ENCODE data around the gene ISG20. TPM values are rescaled to one million over a fixed set of nuclear protein-coding genes. Genes with fewer than 3 reads are reported as not detected.

Gene ISG20
- total RNA-seq, 1 experiment from 2014 or later, result 14.9 TPM

DNA sequence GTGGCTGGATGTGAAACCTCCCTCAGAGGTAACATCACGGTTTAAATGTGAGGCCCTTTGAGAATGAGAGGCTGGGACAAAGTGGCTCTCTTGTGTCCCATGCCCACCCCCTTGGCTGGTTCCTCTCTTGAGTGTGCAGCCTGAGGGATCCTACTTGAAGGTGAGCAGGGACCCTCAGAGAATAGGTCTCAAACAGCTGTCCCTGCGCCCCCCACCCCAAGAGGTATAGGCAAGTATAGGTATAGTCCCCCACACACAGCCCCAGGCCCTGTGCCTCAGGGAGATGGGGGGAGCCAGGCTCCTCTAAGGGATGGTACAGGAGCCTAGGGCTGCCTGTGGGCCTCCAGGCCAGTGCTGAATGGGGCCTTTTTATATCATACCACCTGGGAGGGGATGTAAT lies 61.9 kb downstream of the ISG20 start:
- ATAC-seq (no peak), DNase-seq (ENCODE audit: low read depth, low spot score) (no peak)
- TF ChIP-seq, protein P1, sequence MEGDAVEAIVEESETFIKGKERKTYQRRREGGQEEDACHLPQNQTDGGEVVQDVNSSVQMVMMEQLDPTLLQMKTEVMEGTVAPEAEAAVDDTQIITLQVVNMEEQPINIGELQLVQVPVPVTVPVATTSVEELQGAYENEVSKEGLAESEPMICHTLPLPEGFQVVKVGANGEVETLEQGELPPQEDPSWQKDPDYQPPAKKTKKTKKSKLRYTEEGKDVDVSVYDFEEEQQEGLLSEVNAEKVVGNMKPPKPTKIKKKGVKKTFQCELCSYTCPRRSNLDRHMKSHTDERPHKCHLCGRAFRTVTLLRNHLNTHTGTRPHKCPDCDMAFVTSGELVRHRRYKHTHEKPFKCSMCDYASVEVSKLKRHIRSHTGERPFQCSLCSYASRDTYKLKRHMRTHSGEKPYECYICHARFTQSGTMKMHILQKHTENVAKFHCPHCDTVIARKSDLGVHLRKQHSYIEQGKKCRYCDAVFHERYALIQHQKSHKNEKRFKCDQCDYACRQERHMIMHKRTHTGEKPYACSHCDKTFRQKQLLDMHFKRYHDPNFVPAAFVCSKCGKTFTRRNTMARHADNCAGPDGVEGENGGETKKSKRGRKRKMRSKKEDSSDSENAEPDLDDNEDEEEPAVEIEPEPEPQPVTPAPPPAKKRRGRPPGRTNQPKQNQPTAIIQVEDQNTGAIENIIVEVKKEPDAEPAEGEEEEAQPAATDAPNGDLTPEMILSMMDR (IDR thresholded peaks at IDR 0.05), result no peak
- TF ChIP-seq TCF7L2 (IDR thresholded peaks at IDR 0.05; ENCODE audit: low read depth, low read length), result no peak
- TF ChIP-seq POLR2AphosphoS5 (IDR thresholded peaks at IDR 0.05; ENCODE audit: low read depth, low read length), result no peak
- BruUV-seq (replicated peaks), result no TSS peak
- in situ Hi-C loops (cut with HindIII; ENCODE audit: low pct_unique_long_range_greater_than_20kb, low sequenced_read_pairs), result no loop called here
- H3K4me1 ChIP-seq (ENCODE audit: control insufficient read depth, insufficient read depth, low read length), result no peaks in the 10 kb centered on the region
- ChIA-PET CTCF (interaction anchor here (0.5 to 0.6 kb wide), 3 partner anchors 248 to 523 kb away, joined by 4 to 9 read pairs (median 7); no protein-coding TSS in a partner anchor), POLR2A (no interaction called here)
- no peak overlapping the region for H3K4me3 ChIP-seq (ENCODE audit: low read depth in 2 of 2, low read length in 2 of 2)
- peaks cover 30% of the 10 kb centered on the region for H3K27me3 ChIP-seq (ENCODE audit: control insufficient read depth, insufficient read depth, low read length)
- intact Hi-C loops (cut with micrococcal nuclease; ENCODE audit: unreplicated experiment), result loop anchor here (5.0 kb wide), 1 partner anchor 43 kb away; no protein-coding TSS in a partner anchor
- no peak overlapping the region for H3K27ac ChIP-seq (ENCODE audit: low read length)
- H3K9me3 ChIP-seq (ENCODE audit: control insufficient read depth, insufficient read depth, low read depth, low read length), result no peaks in the 10 kb centered on the region
- H3K36me3 ChIP-seq (ENCODE audit: control insufficient read depth, insufficient read depth, low read length), result no peaks in the 10 kb centered on the region

GRCh38 chr15:88701561-88702095 lies 62.8 kb downstream of the ISG20 start:
- Histone ChIP-seq H3K27me3 (ENCODE audit: control insufficient read depth, insufficient read depth, low read length) (peaks cover 35% of the 10 kb centered on the region), H3K4me3 (ENCODE audit: low read depth in 2 of 2, low read length in 2 of 2) (no peak overlapping the region), H3K27ac (ENCODE audit: low read length) (no peak overlapping the region), H3K36me3 (ENCODE audit: control insufficient read depth, insufficient read depth, low read length) (no peaks in the 10 kb centered on the region), H3K4me1 (ENCODE audit: control insufficient read depth, insufficient read depth, low read length) (no peaks in the 10 kb centered on the region), H3K9me3 (ENCODE audit: control insufficient read depth, insufficient read depth, low read depth, low read length) (no peaks in the 10 kb centered on the region)
- TF ChIP-seq TCF7L2 (IDR thresholded peaks at IDR 0.05; ENCODE audit: low read depth, low read length), result no peak
- TF ChIP-seq, protein P1 (IDR thresholded peaks at IDR 0.05), result peak; percentile 72
- TF ChIP-seq REST (IDR thresholded peaks at IDR 0.05; ENCODE audit: insufficient read depth in 1 of 2, low read depth in 2 of 2, low read length in 1 of 2), result no peak
- in situ Hi-C loops (cut with HindIII; ENCODE audit: low pct_unique_long_range_greater_than_20kb, low sequenced_read_pairs), result no loop called here
- ChIA-PET POLR2A (no interaction called here), CTCF (interaction anchor here (0.5 to 1.1 kb wide), 4 partner anchors 13 to 522 kb away, joined by 3 to 9 read pairs (median 6); no protein-coding TSS in a partner anchor)
- ATAC-seq (peak; percentile 69; the same call in 1 of the 2 replicates), DNase-seq (ENCODE audit: low read depth, low spot score) (peak; percentile 10)
- intact Hi-C loops (cut with micrococcal nuclease; ENCODE audit: unreplicated experiment), result loop anchor here (5.0 kb wide), 1 partner anchor 44 kb away; no protein-coding TSS in a partner anchor
- no TSS peak for BruUV-seq (replicated peaks)
